Stimulated activated naive CD4-positive, alpha-beta T cell (primary cell): ENCODE data around the gene HIVEP3.

Experiments
- DNase-seq, 6 experiments: peaks; one replicate each; lab custom pipeline; 2025; lab: John Stamatoyannopoulos, UW

HIVEP3 gene

GRCh38 chr1:41483001-41483850 lies 435.5 kb downstream of the HIVEP3 start:
- no peak for DNase-seq

GRCh38 chr1:41482001-41482765 lies 436.5 kb downstream of the HIVEP3 start:
- no peak for DNase-seq

- DNase-seq = no peak
These were observed 437.5 kb downstream of the HIVEP3 start for GRCh38 chr1:41481109-41481775.

- no peak for DNase-seq
These were observed 438.3 kb downstream of the HIVEP3 start for GRCh38 chr1:41480204-41481108.

- DNase-seq = no peak
These were observed 438.9 kb downstream of the HIVEP3 start for GRCh38 chr1:41479808-41480160.

GRCh38 chr1:41479000-41479807 lies 439.5 kb downstream of the HIVEP3 start:
- DNase-seq = no peak

- DNase-seq = no peak
These were observed 440.5 kb downstream of the HIVEP3 start for GRCh38 chr1:41478118-41478748.

GRCh38 chr1:41476807-41477361 lies 441.8 kb downstream of the HIVEP3 start:
- DNase-seq = no peak

GRCh38 chr1:41475859-41476567 lies 442.7 kb downstream of the HIVEP3 start:
- no peak for DNase-seq

GRCh38 chr1:41475346-41475745 lies 443.4 kb downstream of the HIVEP3 start:
- DNase-seq = no peak

- no peak for DNase-seq
These were observed 444.0 kb downstream of the HIVEP3 start for GRCh38 chr1:41474490-41475271.

GRCh38 chr1:41473738-41474362 lies 444.9 kb downstream of the HIVEP3 start:
- DNase-seq = no peak

- DNase-seq = no peak
These were observed 447.1 kb downstream of the HIVEP3 start for GRCh38 chr1:41471658-41472057.

GRCh38 chr1:41469706-41470105 lies 449.0 kb downstream of the HIVEP3 start:
- DNase-seq = no peak

- no peak for DNase-seq
These were observed 450.5 kb downstream of the HIVEP3 start for GRCh38 chr1:41468122-41468762.

- DNase-seq = no peak
These were observed 451.0 kb downstream of the HIVEP3 start for GRCh38 chr1:41467673-41468072.

GRCh38 chr1:41466146-41466545 lies 452.6 kb downstream of the HIVEP3 start:
- no peak for DNase-seq

- DNase-seq = no peak
These were observed 453.0 kb downstream of the HIVEP3 start for GRCh38 chr1:41465741-41466140.
